Thoracic aorta (tissue), 2 donors: ENCODE data around the gene CENPU. TPM values are rescaled to one million over a fixed set of nuclear protein-coding genes. Genes with fewer than 3 reads are reported as not detected.

Experiments
- ATAC-seq: fragments of 150-250 bp; one replicate; pipeline ENCODE4 v1.8.0; 2017; ENCODE audit warnings: low read depth; ENCODE audit not compliant: insufficient number of reproducible peaks, low FRiP score
- DNase-seq: peaks from one replicate; pipeline ENCODE4 v3.0.0-alpha.2; 2020; ENCODE audit warnings: low spot score
- H3K27ac ChIP-seq, 2 donors: fragments of 200-600 bp; sonication (generic); 1 replicate in 1 of 2; 2 replicates in 1 of 2; pipeline ENCODE4 v1.5.1; 2016; ENCODE audit warnings: mild to moderate bottlenecking in 2 of 2, moderate library complexity in 2 of 2
- H3K27me3 ChIP-seq: fragments of 200-600 bp; sonication (generic); replicated peaks from 2 replicates; pipeline ENCODE4 v1.6.0; 2016; ENCODE audit warnings: mild to moderate bottlenecking; ENCODE audit not compliant: insufficient read depth
- H3K36me3 ChIP-seq: fragments of 200-600 bp; sonication (generic); one replicate; pipeline ENCODE4 v1.5.1; 2016
- H3K4me1 ChIP-seq, 2 donors: fragments of 200-600 bp; sonication (generic); 1 replicate in 1 of 2; 2 replicates in 1 of 2; pipeline versions ENCODE4 v1.5.1 to v1.6.0; 2016; ENCODE audit warnings: low read depth in 2 of 2, mild to moderate bottlenecking in 1 of 2; ENCODE audit not compliant: control insufficient read depth in 1 of 2
- H3K4me3 ChIP-seq: fragments of 200-600 bp; sonication (generic); 2 replicates; pipeline ENCODE4 v1.5.1; 2016; ENCODE audit warnings: mild to moderate bottlenecking
- H3K9me3 ChIP-seq: fragments of 200-600 bp; sonication (generic); 2 replicates; pipeline ENCODE4 v1.5.1; 2016
- CTCF ChIP-seq: fragments of 200-600 bp; sonication (generic); IDR thresholded peaks from one replicate; pipeline ENCODE4 v1.5.1; 2019; ENCODE audit warnings: antibody characterized with exemption
- total RNA-seq, 2 donors: library from RNA; depleted of rRNA; stranded (reverse); fragments of >200 nt; gene quantifications; one replicate each; pipeline versions ENCODE4 v1.1.0 to v1.2.3, GENCODE V29; 2016

The CENPU gene
- total RNA-seq, 2 donors from 2014 or later: 1.4 to 2.0 TPM

DNA sequence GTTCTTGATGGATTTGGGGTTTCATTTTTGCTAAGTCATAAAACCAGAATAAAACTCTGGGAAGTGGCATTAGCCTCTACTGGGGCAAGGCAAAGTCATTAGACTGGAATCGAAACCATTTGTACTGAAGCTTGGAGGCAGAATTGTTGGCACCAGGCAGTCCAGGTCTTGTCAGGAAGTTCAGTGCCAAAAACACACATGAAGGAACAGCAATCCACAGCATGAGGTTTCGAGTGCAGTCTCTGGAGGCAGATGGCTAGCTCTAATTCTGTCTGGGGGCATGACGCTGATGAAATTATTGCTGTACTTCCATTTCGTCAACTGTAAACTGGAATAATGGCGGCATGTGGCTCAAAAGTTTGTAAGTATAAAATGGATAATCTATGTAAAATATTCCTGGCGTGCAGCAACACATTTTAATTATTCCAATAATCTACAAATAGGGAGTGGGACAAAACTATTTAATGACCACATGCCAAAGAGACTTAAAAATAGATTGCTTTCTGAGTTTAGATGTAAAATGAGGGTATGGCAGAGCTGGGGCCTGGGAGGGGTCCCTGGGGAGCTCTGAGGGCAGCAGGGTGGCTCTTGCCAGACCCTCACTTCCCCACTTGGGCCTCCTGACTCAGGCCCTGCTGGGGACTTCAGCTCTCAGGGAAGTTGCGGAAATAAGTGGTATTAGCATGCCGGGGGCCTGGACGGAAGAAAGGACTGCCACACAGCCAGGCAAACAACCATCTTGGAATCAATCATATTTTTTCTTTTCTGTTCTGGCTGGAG, 18.8 kb upstream of the CENPU start:
- Histone ChIP-seq H3K9me3 (no peaks in the 10 kb centered on the region), H3K4me3 (no peak overlapping the region), H3K4me1 (peaks cover 0 to 12% of the 10 kb centered on the region in 2 donors), H3K27ac (no peak overlapping the region), H3K27me3 (no peaks in the 10 kb centered on the region), H3K36me3 (peaks cover 21% of the 10 kb centered on the region)
- ATAC-seq (no peak), DNase-seq (no peak)
- TF ChIP-seq CTCF: no peak

DNA sequence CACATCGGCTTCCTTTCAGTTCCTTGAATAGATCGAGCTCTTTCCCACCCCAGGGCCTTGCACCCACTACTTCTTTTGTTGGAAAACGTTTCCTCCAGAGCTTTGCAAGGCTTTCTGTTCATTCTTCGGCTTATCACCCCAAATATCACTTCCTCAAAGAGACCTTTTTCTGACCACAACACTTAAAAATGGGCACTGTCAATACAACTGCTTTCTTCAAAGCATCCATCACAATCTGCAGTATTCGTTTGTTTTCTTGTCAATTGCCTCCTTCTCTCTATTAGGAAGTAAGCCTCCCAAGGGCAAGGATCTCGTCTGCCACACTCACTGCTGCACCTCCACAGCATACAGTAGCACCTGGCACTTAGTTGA, 17.7 kb upstream of the CENPU start:
- Histone ChIP-seq H3K9me3 (no peaks in the 10 kb centered on the region), H3K27ac (no peak overlapping the region), H3K27me3 (no peaks in the 10 kb centered on the region), H3K4me1 (peaks cover 7 to 23% of the 10 kb centered on the region in 2 donors), H3K36me3 (peaks cover 13% of the 10 kb centered on the region), H3K4me3 (no peak overlapping the region)
- DNase-seq: no peak
- no peak for ATAC-seq
- no peak for TF ChIP-seq CTCF

DNA sequence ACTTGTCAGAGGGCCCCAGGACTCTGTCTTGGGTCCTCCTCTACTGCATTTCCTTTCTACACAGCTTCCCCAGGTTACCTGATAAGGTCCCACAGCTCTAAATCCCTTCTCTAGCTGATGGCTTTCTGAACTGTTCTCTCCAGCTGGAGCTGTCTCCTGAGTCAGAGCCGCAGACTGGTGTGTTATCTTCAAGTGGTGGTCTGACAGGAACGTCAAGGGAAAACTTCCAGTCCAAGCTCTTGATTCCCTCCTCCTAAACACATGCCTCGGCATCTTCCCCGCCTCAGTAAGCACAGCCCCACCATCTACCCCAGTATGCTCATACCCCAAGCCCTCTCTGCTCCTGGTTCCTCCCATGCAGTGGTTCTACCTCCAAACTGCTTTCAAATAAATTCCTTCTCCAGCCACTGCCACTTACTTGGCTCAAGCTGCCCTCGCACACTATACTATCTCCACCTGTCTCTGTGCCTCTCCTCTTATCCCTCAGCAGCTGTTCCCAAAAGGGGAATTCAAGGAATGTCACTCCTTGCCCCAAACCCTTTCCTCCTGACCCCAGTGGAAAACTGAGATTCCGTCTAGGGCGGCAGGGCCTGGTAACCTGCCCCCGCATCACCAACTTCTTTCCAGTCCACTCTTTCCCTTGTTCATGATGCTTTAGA, 17.2 kb upstream of the CENPU start:
- no peaks in the 10 kb centered on the region for H3K9me3 ChIP-seq
- ATAC-seq (no peak), DNase-seq (no peak)
- no peak overlapping the region for H3K27ac ChIP-seq
- peaks cover 7 to 23% of the 10 kb centered on the region in 2 donors for H3K4me1 ChIP-seq
- H3K27me3 ChIP-seq: no peaks in the 10 kb centered on the region
- no peak overlapping the region for H3K4me3 ChIP-seq
- peaks cover 9% of the 10 kb centered on the region for H3K36me3 ChIP-seq
- no peak for TF ChIP-seq CTCF

DNA sequence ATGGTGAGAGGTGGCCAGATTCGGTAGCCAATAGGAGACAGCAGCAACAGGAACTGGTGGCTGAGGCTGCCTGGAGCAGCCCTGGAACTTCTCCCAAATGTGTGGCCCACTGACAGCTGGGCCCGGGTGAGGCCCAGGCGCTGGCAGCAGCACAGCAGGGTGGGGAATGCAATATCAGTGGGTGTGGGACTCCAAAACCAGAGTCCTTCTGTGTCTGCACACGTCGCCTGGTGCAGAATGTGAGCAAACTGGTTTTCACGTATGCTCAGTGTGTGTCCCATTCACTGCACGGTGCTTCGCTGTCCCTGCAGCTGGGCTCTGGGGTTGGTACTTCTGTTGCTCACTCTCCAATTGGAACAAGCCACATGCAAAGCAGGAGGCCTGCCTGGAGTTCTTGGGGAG, 14.4 kb upstream of the CENPU start:
- Histone ChIP-seq H3K36me3 (no peaks in the 10 kb centered on the region), H3K27me3 (no peaks in the 10 kb centered on the region), H3K27ac (peak overlapping the region in 1 of 2 donors; percentile 10), H3K9me3 (no peaks in the 10 kb centered on the region), H3K4me3 (no peak overlapping the region), H3K4me1 (peaks cover 7 to 28% of the 10 kb centered on the region in 2 donors)
- no peak for TF ChIP-seq CTCF
- ATAC-seq (no peak), DNase-seq (no peak)

GRCh38 chr4:184747034-184747830, 13.3 kb upstream of the CENPU start:
- Histone ChIP-seq H3K4me1 (peaks cover 7 to 28% of the 10 kb centered on the region in 2 donors), H3K36me3 (no peaks in the 10 kb centered on the region), H3K27ac (peak overlapping the region; percentile 73 to 88), H3K27me3 (no peaks in the 10 kb centered on the region), H3K4me3 (peak overlapping the region; percentile 52), H3K9me3 (no peaks in the 10 kb centered on the region)
- no peak for DNase-seq
- no peak for TF ChIP-seq CTCF
- ATAC-seq: no peak
